ENCODE data around the gene DEF6.

DNA sequence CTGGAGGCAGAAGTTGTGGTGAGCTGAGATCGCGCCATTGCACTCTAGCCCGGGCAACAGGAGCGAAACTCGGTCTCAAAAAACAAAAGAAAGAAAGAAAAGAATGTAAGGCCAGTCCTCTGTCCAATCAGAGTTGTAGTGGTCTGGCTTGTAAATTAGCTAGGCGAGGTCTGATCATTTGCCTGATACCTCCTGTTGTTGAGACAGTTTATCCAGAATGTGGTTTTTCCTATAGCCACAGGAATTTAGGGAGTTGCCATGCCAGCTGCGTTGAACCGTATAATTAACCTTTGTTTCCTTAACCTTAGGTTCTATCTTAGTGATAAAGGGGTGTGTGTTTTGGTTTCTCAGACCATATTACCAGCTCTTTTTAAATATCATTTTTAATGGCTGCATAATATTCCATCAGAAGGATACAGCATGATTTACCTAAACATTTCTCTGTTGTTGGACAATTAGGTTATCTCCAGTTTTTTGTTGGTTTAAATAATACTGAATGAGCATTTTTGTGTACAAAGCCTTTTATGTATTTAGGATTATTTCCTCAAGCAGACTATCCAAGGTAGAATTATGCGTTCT is 33.0 kb downstream of the DEF6 start:
- TF ChIP-seq GATA2 (IDR thresholded peaks at IDR 0.05; ENCODE audit: low read depth, low read length) (no peak), GATA3 (IDR thresholded peaks at IDR 0.05; ENCODE audit: low read depth, low read length) (no peak)
